ENCODE data around the gene ZNF445.
"Not testable (repeated sequence)": the region's sequence is repeated elsewhere in the genome, so short reads cannot be mapped to it uniquely, and the experiment has no call there.

ZNF445 gene

GRCh38 chr3:44434834-44435510, 42.5 kb downstream of the ZNF445 start:
- Mint-ChIP-seq H3K4me3 (no peak overlapping the region), H3K9me3 (no peaks in the 10 kb centered on the region), H3K4me1 (peaks cover 14% of the 10 kb centered on the region), H3K27me3 (no peaks in the 10 kb centered on the region), H3K36me3 (ENCODE audit: low read depth) (peaks cover 1% of the 10 kb centered on the region), H3K27ac (no peak overlapping the region)
- no peak for ATAC-seq
- no peak for DNase-seq

GRCh38 chr3:44430466-44430865, 47.0 kb downstream of the ZNF445 start:
- Mint-ChIP-seq H3K4me1 (no peaks in the 10 kb centered on the region), H3K9me3 (no peaks in the 10 kb centered on the region), H3K27ac (no peak overlapping the region), H3K4me3 (no peak overlapping the region), H3K36me3 (ENCODE audit: low read depth) (no peaks in the 10 kb centered on the region), H3K27me3 (no peaks in the 10 kb centered on the region)
- DNase-seq: no peak
- no peak for ATAC-seq

GRCh38 chr3:44429459-44429858, 48.0 kb downstream of the ZNF445 start:
- Mint-ChIP-seq H3K27me3 (no peaks in the 10 kb centered on the region), H3K9me3 (no peaks in the 10 kb centered on the region), H3K36me3 (ENCODE audit: low read depth) (no peaks in the 10 kb centered on the region), H3K27ac (no peak overlapping the region), H3K4me3 (no peak overlapping the region), H3K4me1 (no peaks in the 10 kb centered on the region)
- ATAC-seq (no peak), DNase-seq (no peak)

GRCh38 chr3:44428910-44429309, 48.6 kb downstream of the ZNF445 start:
- no peak for ATAC-seq
- Mint-ChIP-seq H3K4me1 (no peaks in the 10 kb centered on the region), H3K36me3 (ENCODE audit: low read depth) (no peaks in the 10 kb centered on the region), H3K9me3 (no peaks in the 10 kb centered on the region), H3K27me3 (no peaks in the 10 kb centered on the region), H3K4me3 (no peak overlapping the region), H3K27ac (no peak overlapping the region)
- no peak for DNase-seq

GRCh38 chr3:44427683-44428082, 49.8 kb downstream of the ZNF445 start:
- no peak for ATAC-seq
- Mint-ChIP-seq H3K4me1 (no peaks in the 10 kb centered on the region), H3K4me3 (no peak overlapping the region), H3K9me3 (no peaks in the 10 kb centered on the region), H3K36me3 (ENCODE audit: low read depth) (no peaks in the 10 kb centered on the region), H3K27ac (no peak overlapping the region), H3K27me3 (no peaks in the 10 kb centered on the region)
- DNase-seq: no peak

- no peak overlapping the region for H3K27ac Mint-ChIP-seq
- no peaks in the 10 kb centered on the region for H3K4me1 Mint-ChIP-seq
Measured at GRCh38 chr3:44424758-44425157, 52.7 kb downstream of the ZNF445 start.

GRCh38 chr3:44421280-44421679, 56.2 kb downstream of the ZNF445 start:
- no peaks in the 10 kb centered on the region for H3K4me1 Mint-ChIP-seq
- no peak overlapping the region for H3K4me3 Mint-ChIP-seq
- H3K27me3 Mint-ChIP-seq: no peaks in the 10 kb centered on the region
- no peaks in the 10 kb centered on the region for H3K9me3 Mint-ChIP-seq
- no peak for DNase-seq
- H3K36me3 Mint-ChIP-seq (ENCODE audit: low read depth): no peaks in the 10 kb centered on the region
- no peak overlapping the region for H3K27ac Mint-ChIP-seq
- ATAC-seq: no peak

More at GRCh38 chr3:44424758-44425157, 52.7 kb downstream of the ZNF445 start:
- no peaks in the 10 kb centered on the region for H3K27me3 Mint-ChIP-seq
- H3K9me3 Mint-ChIP-seq: no peaks in the 10 kb centered on the region
- H3K4me3 Mint-ChIP-seq: no peak overlapping the region
- H3K36me3 Mint-ChIP-seq (ENCODE audit: low read depth): no peaks in the 10 kb centered on the region
- no peak for DNase-seq
- no peak for ATAC-seq

- Mint-ChIP-seq H3K4me1 (no peaks in the 10 kb centered on the region), H3K27me3 (no peaks in the 10 kb centered on the region), H3K4me3 (no peak overlapping the region), H3K27ac (no peak overlapping the region), H3K9me3 (no peaks in the 10 kb centered on the region), H3K36me3 (ENCODE audit: low read depth) (no peaks in the 10 kb centered on the region)
- DNase-seq (no peak), ATAC-seq (no peak)
Measured at GRCh38 chr3:44420676-44421075, 56.8 kb downstream of the ZNF445 start.

GRCh38 chr3:44419923-44420650, 57.4 kb downstream of the ZNF445 start:
- DNase-seq (no peak), ATAC-seq (no peak)
- H3K27ac Mint-ChIP-seq: no peak overlapping the region

GRCh38 chr3:44419116-44419922, 58.2 kb downstream of the ZNF445 start:
- Mint-ChIP-seq H3K9me3 (no peaks in the 10 kb centered on the region), H3K27ac (no peak overlapping the region), H3K4me3 (no peak overlapping the region), H3K27me3 (no peaks in the 10 kb centered on the region), H3K4me1 (no peaks in the 10 kb centered on the region), H3K36me3 (ENCODE audit: low read depth) (no peaks in the 10 kb centered on the region)
- DNase-seq (no peak), ATAC-seq (no peak)

More at GRCh38 chr3:44419923-44420650, 57.4 kb downstream of the ZNF445 start:
- H3K36me3 Mint-ChIP-seq (ENCODE audit: low read depth): no peaks in the 10 kb centered on the region
- no peak overlapping the region for H3K4me3 Mint-ChIP-seq
- H3K27me3 Mint-ChIP-seq: no peaks in the 10 kb centered on the region
- H3K4me1 Mint-ChIP-seq: no peaks in the 10 kb centered on the region
- H3K9me3 Mint-ChIP-seq: no peaks in the 10 kb centered on the region

- Mint-ChIP-seq H3K27ac (no peak overlapping the region), H3K9me3 (no peaks in the 10 kb centered on the region), H3K4me1 (no peaks in the 10 kb centered on the region), H3K36me3 (ENCODE audit: low read depth) (no peaks in the 10 kb centered on the region), H3K4me3 (no peak overlapping the region), H3K27me3 (no peaks in the 10 kb centered on the region)
- no peak for DNase-seq
- ATAC-seq: no peak
Measured at GRCh38 chr3:44418549-44418948, 58.9 kb downstream of the ZNF445 start.

- not testable (repeated sequence) for H3K4me3 Mint-ChIP-seq; H3K27ac Mint-ChIP-seq; H3K27me3 Mint-ChIP-seq; H3K36me3 Mint-ChIP-seq (ENCODE audit: low read depth); ATAC-seq; H3K4me1 Mint-ChIP-seq; DNase-seq; H3K9me3 Mint-ChIP-seq
Measured at GRCh38 chr3:44418118-44418517, 59.4 kb downstream of the ZNF445 start.

- DNase-seq: no peak
- Mint-ChIP-seq H3K4me1 (no peaks in the 10 kb centered on the region), H3K27me3 (no peaks in the 10 kb centered on the region), H3K27ac (no peak overlapping the region), H3K36me3 (ENCODE audit: low read depth) (no peaks in the 10 kb centered on the region), H3K9me3 (no peaks in the 10 kb centered on the region), H3K4me3 (no peak overlapping the region)
- ATAC-seq: no peak
Measured at GRCh38 chr3:44416031-44417030, 61.1 kb downstream of the ZNF445 start.

- Mint-ChIP-seq H3K27ac (no peak overlapping the region), H3K9me3 (no peaks in the 10 kb centered on the region), H3K36me3 (ENCODE audit: low read depth) (no peaks in the 10 kb centered on the region), H3K4me3 (no peak overlapping the region), H3K27me3 (no peaks in the 10 kb centered on the region), H3K4me1 (no peaks in the 10 kb centered on the region)
- no peak for ATAC-seq
- DNase-seq: no peak
Measured at GRCh38 chr3:44415421-44415820, 62.0 kb downstream of the ZNF445 start.
